ENCODE measurements around the gene SPATS2.

The SPATS2 gene

GRCh38 chr12:49537752-49538509 lies 170.7 kb downstream of the SPATS2 start:
- Histone ChIP-seq H3K9ac (ENCODE audit: insufficient read length, low read depth) (peak overlapping the region; percentile 64), H3K4me3 (ENCODE audit: insufficient read length, low read depth) (peak overlapping the region; percentile 51), H3K27me3 (ENCODE audit: insufficient read depth, insufficient read length) (peaks cover 61% of the 10 kb centered on the region), H3K4me1 (ENCODE audit: insufficient read depth, insufficient read length) (peaks cover 17% of the 10 kb centered on the region), H3K9me3 (ENCODE audit: insufficient read depth, low read length) (no peaks in the 10 kb centered on the region), H3K36me3 (ENCODE audit: insufficient read depth, insufficient read length, low read length) (no peaks in the 10 kb centered on the region)
- TF ChIP-seq YY1 (IDR thresholded peaks at IDR 0.05; ENCODE audit: insufficient read depth, insufficient read length) (no peak), ZNF274 (IDR thresholded peaks at IDR 0.05; ENCODE audit: low read depth, low read length) (no peak), SUZ12 (IDR thresholded peaks at IDR 0.05; ENCODE audit: extremely low read depth, insufficient read depth, insufficient read length) (peak; percentile 75)
- no peak for DNase-seq (ENCODE audit: low read depth, low spot score)

GRCh38 chr12:49538510-49539403 lies 171.5 kb downstream of the SPATS2 start, which contains the start of gene KCNH3:
Gene KCNH3, plus strand, starts transcription at chr12:49539030. Its CDS starts 387 bp downstream, at chr12:49539417.
- Histone ChIP-seq H3K9ac (ENCODE audit: insufficient read length, low read depth) (peak within 1 kb of the TSS; percentile 64), H3K27me3 (ENCODE audit: insufficient read depth, insufficient read length) (peaks cover 61% of the 10 kb centered on the region)
- DNase-seq (ENCODE audit: low read depth, low spot score) = peak; percentile 49

GRCh38 chr12:49539406-49540228 lies 172.4 kb downstream of the SPATS2 start:
- peaks cover 61% of the 10 kb centered on the region for H3K27me3 ChIP-seq (ENCODE audit: insufficient read depth, insufficient read length)
- H3K36me3 ChIP-seq (ENCODE audit: insufficient read depth, insufficient read length, low read length) = no peaks in the 10 kb centered on the region
- DNase-seq (ENCODE audit: low read depth, low spot score) = no peak
- peaks cover 24% of the 10 kb centered on the region for H3K4me1 ChIP-seq (ENCODE audit: insufficient read depth, insufficient read length)
- TF ChIP-seq SUZ12 (IDR thresholded peaks at IDR 0.05; ENCODE audit: extremely low read depth, insufficient read depth, insufficient read length) (no peak), ZNF274 (IDR thresholded peaks at IDR 0.05; ENCODE audit: low read depth, low read length) (no peak), YY1 (IDR thresholded peaks at IDR 0.05; ENCODE audit: insufficient read depth, insufficient read length) (no peak)
- H3K9ac ChIP-seq (ENCODE audit: insufficient read length, low read depth) = peak overlapping the region; percentile 46
- H3K9me3 ChIP-seq (ENCODE audit: insufficient read depth, low read length) = no peaks in the 10 kb centered on the region
- H3K4me3 ChIP-seq (ENCODE audit: insufficient read length, low read depth) = peak overlapping the region; percentile 45

More at GRCh38 chr12:49538510-49539403, 171.5 kb downstream of the SPATS2 start, which contains the start of gene KCNH3:
- H3K4me3 ChIP-seq (ENCODE audit: insufficient read length, low read depth) = peak within 1 kb of the TSS; percentile 51
- no peaks in the 10 kb centered on the region for H3K9me3 ChIP-seq (ENCODE audit: insufficient read depth, low read length)
- TF ChIP-seq SUZ12 (IDR thresholded peaks at IDR 0.05; ENCODE audit: extremely low read depth, insufficient read depth, insufficient read length) (no peak), ZNF274 (IDR thresholded peaks at IDR 0.05; ENCODE audit: low read depth, low read length) (no peak), YY1 (IDR thresholded peaks at IDR 0.05; ENCODE audit: insufficient read depth, insufficient read length) (no peak)
- H3K36me3 ChIP-seq (ENCODE audit: insufficient read depth, insufficient read length, low read length) = no peaks in the 10 kb centered on the region
- H3K4me1 ChIP-seq (ENCODE audit: insufficient read depth, insufficient read length) = peaks cover 20% of the 10 kb centered on the region

- H3K4me1 ChIP-seq (ENCODE audit: insufficient read depth, insufficient read length) = peaks cover 28% of the 10 kb centered on the region
- TF ChIP-seq YY1 (IDR thresholded peaks at IDR 0.05; ENCODE audit: insufficient read depth, insufficient read length) = no peak
- TF ChIP-seq ZNF274 (IDR thresholded peaks at IDR 0.05; ENCODE audit: low read depth, low read length) = no peak
- TF ChIP-seq SUZ12 (IDR thresholded peaks at IDR 0.05; ENCODE audit: extremely low read depth, insufficient read depth, insufficient read length) = no peak
- no peak for DNase-seq (ENCODE audit: low read depth, low spot score)
- no peaks in the 10 kb centered on the region for H3K36me3 ChIP-seq (ENCODE audit: insufficient read depth, insufficient read length, low read length)
- H3K9ac ChIP-seq (ENCODE audit: insufficient read length, low read depth) = no peak overlapping the region
- H3K9me3 ChIP-seq (ENCODE audit: insufficient read depth, low read length) = no peaks in the 10 kb centered on the region
- no peak overlapping the region for H3K4me3 ChIP-seq (ENCODE audit: insufficient read length, low read depth)
- peaks cover 54% of the 10 kb centered on the region for H3K27me3 ChIP-seq (ENCODE audit: insufficient read depth, insufficient read length)
These were observed 173.2 kb downstream of the SPATS2 start for GRCh38 chr12:49540229-49541139.

- Histone ChIP-seq H3K9me3 (ENCODE audit: insufficient read depth, low read length) (no peaks in the 10 kb centered on the region), H3K9ac (ENCODE audit: insufficient read length, low read depth) (no peak overlapping the region), H3K27me3 (ENCODE audit: insufficient read depth, insufficient read length) (peaks cover 46% of the 10 kb centered on the region), H3K4me1 (ENCODE audit: insufficient read depth, insufficient read length) (peaks cover 29% of the 10 kb centered on the region), H3K4me3 (ENCODE audit: insufficient read length, low read depth) (no peak overlapping the region), H3K36me3 (ENCODE audit: insufficient read depth, insufficient read length, low read length) (no peaks in the 10 kb centered on the region)
- no peak for DNase-seq (ENCODE audit: low read depth, low spot score)
- TF ChIP-seq SUZ12 (IDR thresholded peaks at IDR 0.05; ENCODE audit: extremely low read depth, insufficient read depth, insufficient read length) (no peak), YY1 (IDR thresholded peaks at IDR 0.05; ENCODE audit: insufficient read depth, insufficient read length) (no peak), ZNF274 (IDR thresholded peaks at IDR 0.05; ENCODE audit: low read depth, low read length) (no peak)
These were observed 174.0 kb downstream of the SPATS2 start for GRCh38 chr12:49541140-49541861.
